Measurements from ENCODE around the gene RSPO1.
"Not testable (repeated sequence)": the region's sequence is repeated elsewhere in the genome, so short reads cannot be mapped to it uniquely, and the experiment has no call there.

Gene RSPO1, protein sequence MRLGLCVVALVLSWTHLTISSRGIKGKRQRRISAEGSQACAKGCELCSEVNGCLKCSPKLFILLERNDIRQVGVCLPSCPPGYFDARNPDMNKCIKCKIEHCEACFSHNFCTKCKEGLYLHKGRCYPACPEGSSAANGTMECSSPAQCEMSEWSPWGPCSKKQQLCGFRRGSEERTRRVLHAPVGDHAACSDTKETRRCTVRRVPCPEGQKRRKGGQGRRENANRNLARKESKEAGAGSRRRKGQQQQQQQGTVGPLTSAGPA

GRCh38 chr1:37634244-37634991 is at the start of gene RSPO1:
Gene RSPO1, minus strand, starts transcription at chr1:37634892. Its CDS starts 5,231 bp downstream, at chr1:37629661.
- peak; percentile 32 for ATAC-seq
- Mint-ChIP-seq H3K9me3 (no peaks in the 10 kb centered on the region), H3K27me3 (peaks cover 68% of the 10 kb centered on the region), H3K4me1 (peaks cover 16% of the 10 kb centered on the region), H3K27ac (no peak within 1 kb of the TSS), H3K36me3 (no peaks in the 10 kb centered on the region), H3K4me3 (peak within 1 kb of the TSS; percentile 34)

- Mint-ChIP-seq H3K36me3 (peaks cover 53% of the 10 kb centered on the region), H3K27ac (peak overlapping the region; percentile 2), H3K4me1 (peaks cover 27% of the 10 kb centered on the region)
- H3K27me3 Mint-ChIP-seq, H3K4me3 Mint-ChIP-seq, H3K9me3 Mint-ChIP-seq, ATAC-seq: not testable (repeated sequence)
Measured at GRCh38 chr1:37684182-37684581, 49.5 kb upstream of the RSPO1 start.

DNA sequence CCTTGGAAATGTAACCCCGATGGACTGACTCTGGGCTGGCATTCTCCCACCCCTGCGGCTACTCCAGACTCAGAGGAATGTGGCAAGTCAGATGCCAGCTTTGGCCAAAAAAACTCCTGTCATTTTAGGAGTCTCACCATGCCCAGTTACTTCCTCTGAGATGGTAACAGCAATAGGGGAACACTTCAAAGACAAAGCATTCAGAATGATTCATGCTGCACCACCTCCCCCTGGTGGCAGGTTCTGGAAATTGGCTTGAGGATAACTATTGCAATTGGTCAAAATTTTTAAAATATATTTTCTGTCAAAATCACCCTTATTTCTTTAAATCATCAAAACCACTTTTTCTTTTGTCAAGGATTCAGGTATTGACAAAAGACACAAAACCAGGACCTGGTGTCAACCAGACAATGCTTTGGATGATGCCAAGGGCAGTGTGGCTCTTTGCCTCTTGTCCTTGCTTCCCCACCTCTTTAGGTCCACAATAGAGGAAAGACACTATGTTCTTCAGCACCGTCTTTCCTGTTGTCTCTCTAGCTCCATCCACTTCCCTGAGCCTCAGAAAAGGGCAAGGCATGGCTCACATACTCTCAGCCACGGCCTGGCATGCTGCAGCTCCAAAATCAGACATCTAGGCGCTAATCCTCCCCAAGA is 47.8 kb upstream of the RSPO1 start:
- Mint-ChIP-seq H3K9me3 (no peaks in the 10 kb centered on the region), H3K27me3 (no peaks in the 10 kb centered on the region), H3K4me3 (no peak overlapping the region), H3K4me1 (peaks cover 22% of the 10 kb centered on the region), H3K36me3 (peaks cover 44% of the 10 kb centered on the region), H3K27ac (peak overlapping the region; percentile 67)
- peak; percentile 69 for ATAC-seq

GRCh38 chr1:37680933-37681332 is 46.2 kb upstream of the RSPO1 start:
- Mint-ChIP-seq H3K4me1 (peaks cover 36% of the 10 kb centered on the region), H3K27me3 (no peaks in the 10 kb centered on the region), H3K27ac (no peak overlapping the region), H3K4me3 (no peak overlapping the region), H3K9me3 (no peaks in the 10 kb centered on the region), H3K36me3 (peaks cover 35% of the 10 kb centered on the region)
- ATAC-seq = no peak

DNA sequence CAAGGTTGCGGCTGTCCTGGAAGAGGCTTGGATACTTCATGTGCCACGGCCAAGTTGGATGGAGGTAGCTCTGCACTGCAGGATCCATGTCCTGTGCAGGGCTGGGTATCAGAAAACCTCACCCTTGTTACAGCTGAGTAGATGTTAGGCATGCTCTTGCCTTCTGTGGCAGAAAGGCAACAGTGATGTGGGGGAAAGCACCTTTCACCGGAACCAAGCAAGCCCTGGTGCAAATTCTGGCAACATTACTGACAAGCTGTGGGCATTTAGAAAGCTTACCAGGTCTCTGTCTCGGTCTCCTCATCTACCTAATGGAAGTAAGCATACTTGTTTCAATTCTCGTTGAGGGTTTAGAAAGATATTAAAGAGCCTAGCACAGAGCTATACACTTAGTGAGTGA is 43.1 kb upstream of the RSPO1 start:
- peaks cover 41% of the 10 kb centered on the region for H3K4me1 Mint-ChIP-seq

GRCh38 chr1:37677143-37677439 is 42.4 kb upstream of the RSPO1 start:
- H3K9me3 Mint-ChIP-seq = no peaks in the 10 kb centered on the region
- peaks cover 34% of the 10 kb centered on the region for H3K4me1 Mint-ChIP-seq
- ATAC-seq = no peak
- H3K27ac Mint-ChIP-seq = peak overlapping the region; percentile 93
- no peaks in the 10 kb centered on the region for H3K27me3 Mint-ChIP-seq
- H3K36me3 Mint-ChIP-seq = peaks cover 12% of the 10 kb centered on the region
- H3K4me3 Mint-ChIP-seq = no peak overlapping the region

More for the DNA sequence above, 43.1 kb upstream of the RSPO1 start:
- Mint-ChIP-seq H3K27ac (peak overlapping the region; percentile 93), H3K9me3 (no peaks in the 10 kb centered on the region), H3K36me3 (peaks cover 16% of the 10 kb centered on the region), H3K27me3 (no peaks in the 10 kb centered on the region), H3K4me3 (no peak overlapping the region)
- peak; percentile 25 for ATAC-seq

DNA sequence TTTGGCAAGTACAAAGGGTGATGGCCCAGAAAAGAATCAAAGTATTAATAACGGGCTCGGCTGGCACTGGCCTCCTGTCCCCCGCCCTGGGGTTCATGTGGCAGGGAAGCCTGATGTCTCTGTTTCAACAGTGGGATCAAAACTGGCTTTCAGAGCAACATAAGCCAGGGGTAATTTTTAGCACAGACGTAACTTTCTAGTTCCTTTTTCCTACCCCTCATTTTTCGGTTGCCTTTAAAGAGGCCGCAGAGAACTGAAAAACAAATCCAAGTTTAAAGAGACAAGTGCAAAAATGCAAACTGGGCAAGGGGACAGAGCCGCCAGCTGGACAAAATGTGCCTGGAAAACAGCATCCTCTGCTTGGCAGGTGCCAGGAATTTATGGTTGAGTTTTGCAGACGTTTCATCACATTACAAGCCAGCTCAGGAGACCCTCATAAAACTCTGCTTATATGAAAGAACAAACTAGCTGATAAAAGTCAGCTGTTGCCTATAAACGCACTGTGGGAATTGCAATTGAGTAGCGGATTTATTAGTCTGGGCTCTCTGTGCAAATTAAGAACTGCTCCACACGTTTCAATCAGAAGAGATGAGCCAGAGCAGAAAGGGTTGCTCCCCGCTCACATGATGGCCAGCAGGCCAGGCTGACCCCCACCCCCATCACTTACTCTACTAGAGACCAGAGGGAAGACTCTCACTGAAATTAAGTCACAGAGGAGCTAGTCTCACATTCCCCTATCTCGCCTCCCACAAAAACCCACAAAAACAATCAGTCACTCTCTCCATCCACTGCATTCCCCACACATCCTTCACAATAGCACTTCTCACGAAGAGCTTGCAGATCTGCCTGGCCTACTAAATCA is 41.8 kb upstream of the RSPO1 start:
- H3K9me3 Mint-ChIP-seq = no peaks in the 10 kb centered on the region
- peaks cover 12% of the 10 kb centered on the region for H3K36me3 Mint-ChIP-seq
- H3K27me3 Mint-ChIP-seq = peaks cover 5% of the 10 kb centered on the region
- peaks cover 33% of the 10 kb centered on the region for H3K4me1 Mint-ChIP-seq
- H3K27ac Mint-ChIP-seq = peak overlapping the region; percentile 93
- peak overlapping the region; percentile 22 for H3K4me3 Mint-ChIP-seq
- peak; percentile 79 for ATAC-seq

GRCh38 chr1:37673920-37674319 is 39.2 kb upstream of the RSPO1 start:
- no peaks in the 10 kb centered on the region for H3K36me3 Mint-ChIP-seq
- no peak overlapping the region for H3K4me3 Mint-ChIP-seq
- peaks cover 33% of the 10 kb centered on the region for H3K4me1 Mint-ChIP-seq
- no peaks in the 10 kb centered on the region for H3K9me3 Mint-ChIP-seq
- no peak overlapping the region for H3K27ac Mint-ChIP-seq
- no peak for ATAC-seq
- H3K27me3 Mint-ChIP-seq = peaks cover 9% of the 10 kb centered on the region

DNA sequence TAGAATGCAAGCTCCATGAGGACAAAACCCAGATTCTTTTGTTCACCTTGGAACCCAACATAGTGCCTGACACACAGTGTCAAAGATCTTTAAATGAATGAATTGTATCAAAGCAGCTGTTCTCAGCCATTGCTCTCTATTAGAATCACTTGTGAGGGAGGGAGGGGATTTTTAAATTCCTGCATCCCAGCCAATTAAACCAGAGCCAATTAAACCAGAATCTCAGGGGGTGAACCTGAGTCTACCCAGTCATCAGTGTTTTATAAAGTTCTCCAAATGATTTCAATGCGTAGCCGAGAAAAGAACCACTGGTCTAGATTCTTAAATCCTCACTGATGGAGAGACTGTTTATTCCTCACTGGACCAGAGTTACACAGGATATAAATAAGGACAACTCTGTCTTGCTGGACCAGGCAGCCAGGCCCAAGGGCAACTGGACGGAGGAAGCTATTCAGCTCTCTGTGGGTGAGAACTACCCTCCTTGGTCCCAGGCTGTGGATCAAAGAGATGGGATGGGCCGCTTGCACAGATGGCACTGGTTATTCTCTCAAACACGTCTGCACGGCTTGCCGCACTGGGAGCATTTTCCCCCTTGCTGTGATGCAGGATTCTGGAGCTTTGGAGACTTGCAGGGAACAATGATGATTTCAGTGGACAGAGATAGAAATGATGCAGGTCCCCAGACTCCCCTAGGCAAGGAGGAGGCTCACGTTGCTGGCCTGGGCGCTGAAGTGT is 37.6 kb upstream of the RSPO1 start:
- no peak for ATAC-seq
- H3K36me3 Mint-ChIP-seq = no peaks in the 10 kb centered on the region
- peaks cover 9% of the 10 kb centered on the region for H3K27me3 Mint-ChIP-seq
- no peaks in the 10 kb centered on the region for H3K9me3 Mint-ChIP-seq
- H3K27ac Mint-ChIP-seq = no peak overlapping the region
- H3K4me1 Mint-ChIP-seq = peaks cover 23% of the 10 kb centered on the region
- no peak overlapping the region for H3K4me3 Mint-ChIP-seq

DNA sequence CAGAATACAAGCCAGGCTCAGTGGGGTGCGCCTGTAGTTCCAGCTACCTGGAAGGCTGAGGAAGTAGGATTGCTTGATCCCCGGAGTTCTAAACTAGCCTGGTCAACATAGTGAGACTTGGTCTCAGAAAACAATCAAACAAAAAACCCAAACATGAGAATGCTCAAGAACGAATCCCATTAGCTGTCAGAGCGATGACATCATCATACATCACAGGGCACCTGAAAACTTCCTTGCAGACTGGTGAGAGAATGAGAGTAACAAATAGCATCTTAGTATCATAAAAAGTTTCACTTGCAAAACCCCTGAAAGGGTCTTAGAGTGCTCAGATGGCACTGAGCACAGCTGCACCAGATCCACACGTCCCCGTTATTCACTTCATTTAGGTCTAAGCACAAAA is 36.6 kb upstream of the RSPO1 start:
- Mint-ChIP-seq H3K27me3 (peaks cover 9% of the 10 kb centered on the region), H3K4me3 (no peak overlapping the region)
- ATAC-seq = no peak

GRCh38 chr1:37670133-37670532 is 35.4 kb upstream of the RSPO1 start:
- Mint-ChIP-seq H3K36me3 (no peaks in the 10 kb centered on the region), H3K27me3 (peaks cover 9% of the 10 kb centered on the region), H3K4me3 (no peak overlapping the region), H3K27ac (no peak overlapping the region), H3K4me1 (peaks cover 1% of the 10 kb centered on the region), H3K9me3 (no peaks in the 10 kb centered on the region)
- ATAC-seq = no peak

More for the DNA sequence above, 36.6 kb upstream of the RSPO1 start:
- no peaks in the 10 kb centered on the region for H3K36me3 Mint-ChIP-seq
- H3K27ac Mint-ChIP-seq = no peak overlapping the region
- peaks cover 13% of the 10 kb centered on the region for H3K4me1 Mint-ChIP-seq
- H3K9me3 Mint-ChIP-seq = no peaks in the 10 kb centered on the region

GRCh38 chr1:37667023-37667671 is 32.5 kb upstream of the RSPO1 start:
- no peak overlapping the region for H3K4me3 Mint-ChIP-seq
- H3K27me3 Mint-ChIP-seq = peaks cover 9% of the 10 kb centered on the region
- ATAC-seq = no peak
- peaks cover 4% of the 10 kb centered on the region for H3K4me1 Mint-ChIP-seq
- H3K9me3 Mint-ChIP-seq = no peaks in the 10 kb centered on the region
- H3K36me3 Mint-ChIP-seq = no peaks in the 10 kb centered on the region
- no peak overlapping the region for H3K27ac Mint-ChIP-seq

DNA sequence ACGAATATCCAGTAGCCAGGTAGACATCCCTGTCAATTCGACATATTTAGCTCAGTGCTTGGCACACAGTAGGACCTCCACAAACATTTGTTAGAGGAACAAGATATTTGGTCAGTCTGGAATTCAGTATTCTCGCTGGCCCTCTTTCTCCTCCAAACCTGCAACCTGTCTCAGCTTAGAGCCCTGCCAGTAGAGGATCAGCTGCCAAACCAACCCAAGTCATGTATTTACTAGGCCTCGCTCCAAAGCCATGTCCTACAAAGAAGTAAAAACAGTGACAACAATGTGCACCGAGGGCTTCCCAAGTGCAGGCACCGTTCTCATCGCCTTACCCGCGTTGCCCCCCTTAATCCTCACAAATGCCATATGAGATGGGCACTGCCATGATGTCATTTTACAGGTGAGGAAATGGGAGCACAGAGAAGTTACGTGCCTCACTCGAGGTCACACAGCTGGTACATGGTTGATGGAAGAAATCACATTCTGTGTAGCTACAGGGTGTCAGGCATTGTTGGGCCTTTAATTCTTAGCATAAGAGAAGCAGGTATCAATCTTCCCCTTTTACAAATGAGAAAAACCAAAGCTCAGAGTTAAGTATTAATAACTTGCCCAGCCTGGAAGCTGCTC is 31.7 kb upstream of the RSPO1 start:
- H3K27me3 Mint-ChIP-seq = peaks cover 2% of the 10 kb centered on the region
- no peak overlapping the region for H3K27ac Mint-ChIP-seq
- no peaks in the 10 kb centered on the region for H3K9me3 Mint-ChIP-seq
- no peak for ATAC-seq
- H3K36me3 Mint-ChIP-seq = no peaks in the 10 kb centered on the region
- H3K4me1 Mint-ChIP-seq = peaks cover 7% of the 10 kb centered on the region
- no peak overlapping the region for H3K4me3 Mint-ChIP-seq
